HG03103 (cell line): Measurements from ENCODE around the gene HIP1R.
"Not testable (repeated sequence)": the region's sequence is repeated elsewhere in the genome, so short reads cannot be mapped to it uniquely, and the experiment has no call there.

Source experiments
- ATAC-seq: cut with Tn5 transposase; IDR thresholded peaks from one replicate; pipeline ENCODE4 v1.9.1; 2021; ENCODE audit warnings: low read depth; ENCODE audit not compliant: unreplicated experiment

Gene HIP1R

DNA sequence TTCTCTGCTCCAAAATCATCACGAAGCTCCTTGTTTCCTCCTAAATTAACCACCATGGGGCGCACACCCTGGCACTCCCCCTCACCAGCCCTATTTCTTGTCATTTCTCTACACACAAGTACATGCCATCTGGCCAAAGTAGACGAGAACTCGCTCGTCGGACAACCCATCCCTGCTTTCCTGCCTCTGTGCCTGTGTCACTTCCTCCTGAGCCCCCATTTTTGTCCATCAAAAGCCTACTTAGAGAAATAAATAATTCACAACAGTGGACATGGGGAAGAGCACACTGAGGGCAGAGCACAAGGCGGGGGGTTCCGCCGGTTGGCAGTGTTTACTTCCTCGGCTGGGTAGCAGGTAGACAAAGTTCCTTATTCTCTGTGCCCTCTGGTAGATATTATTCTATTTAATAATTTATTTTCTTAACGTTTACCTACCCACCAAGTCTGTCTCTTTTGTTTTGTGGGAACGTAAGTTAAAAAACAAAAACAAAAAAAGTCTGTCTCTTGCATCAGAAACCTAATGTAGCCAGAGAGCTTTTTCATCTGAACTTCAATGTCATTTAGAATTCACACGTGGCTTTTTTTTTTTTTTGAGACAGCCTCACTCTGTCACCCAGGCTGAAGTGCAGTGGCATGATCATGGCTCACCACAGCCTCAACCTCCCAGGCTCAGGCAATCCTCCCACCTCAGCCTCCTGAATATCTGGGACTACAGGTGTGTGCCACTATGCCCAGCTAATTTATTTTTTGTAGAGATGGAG lies 54.7 kb downstream of the HIP1R start:
- no peak for ATAC-seq

DNA sequence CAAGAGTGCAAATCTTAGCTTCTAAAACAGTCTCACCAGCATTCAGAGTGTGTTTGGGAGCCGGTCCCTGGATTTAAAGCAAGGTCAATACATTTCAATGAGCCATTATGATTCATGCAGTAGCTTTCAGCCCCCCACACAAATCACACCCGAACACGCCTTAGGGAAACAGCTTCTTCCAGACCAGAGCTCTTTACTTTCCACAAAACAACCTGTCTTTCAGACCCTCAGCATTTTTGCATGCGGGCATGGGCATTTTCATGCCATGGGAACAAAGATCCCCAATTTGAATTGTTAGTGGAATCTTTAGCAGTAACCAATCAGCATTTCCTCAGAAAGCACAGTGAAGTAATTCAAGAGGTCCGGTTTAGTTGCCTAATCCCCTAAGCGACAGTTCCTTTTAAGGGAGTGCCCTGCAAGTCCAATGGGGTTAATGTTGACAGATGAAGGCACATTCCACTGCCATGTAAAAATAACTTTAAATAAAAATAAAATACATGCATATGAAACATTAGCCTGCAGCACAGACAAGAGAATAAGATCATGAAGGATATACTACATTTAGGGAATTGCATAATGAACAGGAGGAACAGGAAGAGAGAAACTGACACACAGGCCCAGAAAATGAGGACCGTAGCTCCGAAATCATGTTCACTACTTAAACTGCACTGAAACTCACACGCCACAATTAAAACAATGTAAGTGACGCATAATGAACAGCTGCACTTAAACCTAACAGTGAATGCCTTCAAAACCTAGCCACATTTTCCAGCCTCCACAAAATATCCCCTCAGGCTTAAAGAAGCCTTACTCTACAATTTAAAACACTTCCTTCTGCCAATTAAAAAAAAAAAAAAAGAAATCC lies 56.6 kb downstream of the HIP1R start:
- ATAC-seq = no peak

GRCh38 chr12:122892724-122893123 lies 57.5 kb downstream of the HIP1R start:
- ATAC-seq = not testable (repeated sequence)

DNA sequence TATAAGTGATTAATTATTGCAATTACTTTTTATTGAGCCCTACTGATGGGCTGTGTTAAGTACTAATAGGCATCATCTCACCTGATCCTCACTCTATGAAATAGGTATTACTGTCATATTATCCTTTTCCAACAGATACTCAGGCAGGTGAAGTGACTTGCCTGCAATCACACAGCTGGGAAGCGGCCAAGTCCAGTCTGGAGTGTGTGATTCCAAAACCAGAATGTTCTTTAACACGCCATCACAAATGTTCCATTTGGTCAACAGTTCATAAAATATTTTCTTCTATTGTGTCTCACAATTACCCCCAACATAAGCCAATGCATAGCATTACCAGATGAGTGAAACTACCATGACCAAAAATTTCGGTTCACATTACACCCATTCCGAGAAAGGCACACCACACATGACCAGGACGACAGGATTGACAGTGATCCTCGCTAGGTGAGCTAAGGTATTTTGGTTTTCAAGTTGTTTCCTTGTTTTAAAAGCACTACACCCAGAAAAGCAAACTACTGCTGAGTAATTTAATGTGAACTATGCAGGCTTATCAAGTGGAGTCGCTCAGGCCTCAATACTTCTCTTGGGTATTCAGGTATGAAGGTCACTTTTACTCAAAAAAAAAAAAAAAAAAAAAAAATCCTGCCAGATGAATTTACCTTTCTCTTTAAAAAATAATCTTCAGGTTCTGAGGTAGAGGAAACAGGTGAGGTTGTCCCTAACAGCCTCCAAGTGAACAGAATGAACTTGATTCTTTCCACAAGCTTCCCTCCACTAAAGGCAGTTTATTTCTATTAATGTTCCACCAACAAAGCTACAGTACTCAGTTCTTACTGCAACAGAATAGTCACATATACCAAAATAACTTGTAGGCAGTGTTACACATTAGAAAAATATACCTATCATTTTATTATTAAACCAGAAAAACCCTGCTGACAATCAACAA lies 58.2 kb downstream of the HIP1R start:
- no peak for ATAC-seq

DNA sequence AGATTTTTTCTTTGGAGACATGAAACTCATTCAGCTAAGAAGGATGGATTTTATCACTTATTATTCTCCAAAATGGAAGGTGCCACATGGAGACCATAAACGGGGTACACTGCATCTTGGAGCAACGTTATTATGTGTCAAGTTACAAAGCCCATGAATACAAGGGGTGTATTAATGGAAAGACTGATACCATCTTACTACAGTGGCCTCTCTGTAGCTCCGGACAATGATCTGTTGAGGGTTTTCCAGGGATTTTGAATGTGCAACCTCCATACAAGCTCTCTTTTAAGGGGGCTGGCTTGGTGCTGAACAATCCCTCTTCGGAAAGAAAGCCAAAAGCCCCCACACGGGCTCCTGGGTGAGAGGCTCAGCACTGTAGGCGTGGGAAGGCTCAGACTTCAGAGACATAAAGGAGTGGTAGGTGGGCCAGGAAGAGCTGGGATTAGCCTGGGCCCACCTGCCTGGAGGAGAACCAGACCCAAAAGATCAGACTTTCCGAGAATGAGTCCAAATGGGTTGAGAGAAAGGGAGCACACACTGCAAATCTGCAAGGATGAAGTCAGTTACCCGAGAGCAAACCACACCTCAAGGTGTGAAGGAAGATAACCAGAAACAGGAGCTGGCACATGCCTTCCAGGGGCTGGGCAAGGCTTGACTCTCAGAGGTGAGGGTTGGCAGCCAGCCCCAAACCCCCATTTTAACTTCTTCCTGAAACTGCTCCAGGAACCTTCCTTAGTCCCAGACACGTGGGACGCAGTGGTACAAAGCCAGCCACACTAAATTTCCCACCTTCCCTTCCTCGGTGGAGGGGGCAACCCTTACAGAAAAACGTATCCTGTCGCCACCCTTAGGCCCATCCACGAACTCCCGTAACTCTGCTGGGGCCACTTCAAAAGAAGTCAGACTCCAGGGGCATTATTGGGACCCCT lies 59.2 kb downstream of the HIP1R start:
- no peak for ATAC-seq

- no peak for ATAC-seq
Observed at GRCh38 chr12:122895320-122895703, 60.1 kb downstream of the HIP1R start.

DNA sequence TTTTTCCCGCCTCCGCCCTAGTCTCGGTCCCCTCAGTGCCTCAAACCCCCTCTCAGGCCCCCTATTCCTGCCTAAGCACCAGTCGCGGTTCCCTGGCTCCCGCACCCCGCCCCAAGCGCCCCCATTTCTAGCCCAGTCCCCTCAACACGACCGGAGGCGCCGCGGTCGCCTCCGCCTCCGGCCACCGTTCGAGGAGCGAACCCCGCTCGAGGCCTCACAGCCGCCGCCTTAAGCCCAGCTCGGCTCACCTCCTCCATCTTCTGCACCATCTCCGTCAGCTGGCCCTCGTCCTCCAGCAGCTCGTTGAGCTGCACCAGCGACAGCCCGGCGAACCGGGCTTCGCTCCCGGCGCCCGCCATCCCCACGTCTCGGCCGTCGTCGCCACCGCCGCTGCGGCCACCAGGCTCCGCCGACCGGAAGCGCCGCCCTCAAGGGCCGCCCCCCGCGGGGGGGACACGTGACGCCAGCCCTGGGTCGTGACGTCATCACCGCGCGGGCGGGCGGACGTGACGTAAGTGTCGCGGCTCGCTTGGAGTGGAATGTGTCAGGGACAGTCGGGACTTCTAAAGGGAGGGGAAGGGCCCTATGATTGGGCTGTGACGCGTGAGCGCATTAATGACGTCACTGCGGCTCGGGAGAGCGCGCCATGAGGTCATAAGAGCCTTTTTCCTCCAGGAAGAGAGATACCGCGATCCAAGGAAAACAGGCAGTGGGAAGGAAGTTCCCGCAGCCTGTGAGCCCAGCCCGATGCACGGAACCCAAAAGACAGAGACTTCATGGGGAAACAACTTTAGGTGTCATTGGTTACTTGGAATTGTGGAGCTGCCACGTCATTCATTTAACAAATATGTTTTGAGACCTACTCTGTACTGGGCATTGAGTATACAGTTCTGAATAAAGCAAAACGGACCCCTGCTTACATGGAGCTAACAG lies 60.7 kb downstream of the HIP1R start, which contains the start of gene VPS37B:
TSS of gene VPS37B (minus strand) at position 421 of the 933 bp plus-strand sequence. CDS start at position 359, 62 bp downstream.
- ATAC-seq = no peak

DNA sequence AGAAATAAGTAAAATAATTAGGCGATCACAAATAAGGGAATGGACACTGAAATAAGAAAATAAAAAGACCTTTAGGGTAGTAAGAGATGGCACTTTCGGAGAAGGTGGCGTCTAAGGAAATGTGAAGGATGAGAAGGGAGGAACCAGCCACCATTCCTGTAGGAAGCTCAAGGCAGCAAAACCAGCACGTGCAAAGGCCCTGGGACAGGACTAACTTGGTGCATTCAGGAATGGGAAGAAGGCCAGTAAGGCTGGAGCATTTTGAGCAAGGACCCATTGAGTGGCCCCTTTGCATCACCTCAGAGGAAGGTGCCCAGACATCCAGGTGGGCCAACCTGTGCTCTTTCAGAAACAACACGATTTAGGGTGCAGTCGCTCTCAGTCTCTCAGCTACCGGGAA lies 61.4 kb downstream of the HIP1R start:
- ATAC-seq = no peak

DNA sequence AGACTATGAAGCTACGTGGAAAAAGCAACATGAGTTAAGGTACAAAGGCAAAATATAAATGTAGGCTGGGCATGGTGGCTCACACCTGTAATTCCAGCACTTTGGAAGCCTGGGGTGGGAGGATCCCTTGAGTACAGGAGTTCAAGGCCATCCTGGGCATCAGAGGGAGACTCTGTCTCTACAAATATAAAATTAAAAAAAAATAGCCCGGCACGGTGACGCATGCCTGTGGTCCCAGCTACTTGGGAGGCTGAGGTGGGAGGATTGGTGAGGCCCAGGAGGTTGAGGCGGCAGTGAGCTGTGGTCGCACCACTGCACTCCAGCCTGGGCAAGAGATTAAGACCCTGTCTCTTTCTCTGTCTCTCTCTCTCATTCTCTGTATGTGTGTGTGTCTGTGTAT lies 64.6 kb downstream of the HIP1R start:
- ATAC-seq = no peak

GRCh38 chr12:122902854-122903692 lies 67.8 kb downstream of the HIP1R start:
- ATAC-seq = no peak

DNA sequence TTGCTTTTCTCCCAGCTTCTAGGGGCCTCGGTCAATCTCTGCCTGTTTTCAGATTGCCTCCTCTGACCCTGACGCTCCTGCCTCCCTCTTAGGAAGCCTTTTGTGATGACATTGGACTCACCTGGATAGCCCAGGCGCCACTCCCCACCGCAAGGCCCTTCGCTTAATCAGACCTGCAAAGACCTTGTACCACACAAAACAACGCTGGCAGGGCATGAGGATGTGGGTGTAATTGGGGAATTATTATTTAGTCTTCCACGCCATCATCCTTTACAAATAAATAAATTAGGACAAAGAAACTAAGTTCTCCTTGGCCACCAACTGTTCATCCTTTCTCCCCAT lies 68.4 kb downstream of the HIP1R start:
- no peak for ATAC-seq

DNA sequence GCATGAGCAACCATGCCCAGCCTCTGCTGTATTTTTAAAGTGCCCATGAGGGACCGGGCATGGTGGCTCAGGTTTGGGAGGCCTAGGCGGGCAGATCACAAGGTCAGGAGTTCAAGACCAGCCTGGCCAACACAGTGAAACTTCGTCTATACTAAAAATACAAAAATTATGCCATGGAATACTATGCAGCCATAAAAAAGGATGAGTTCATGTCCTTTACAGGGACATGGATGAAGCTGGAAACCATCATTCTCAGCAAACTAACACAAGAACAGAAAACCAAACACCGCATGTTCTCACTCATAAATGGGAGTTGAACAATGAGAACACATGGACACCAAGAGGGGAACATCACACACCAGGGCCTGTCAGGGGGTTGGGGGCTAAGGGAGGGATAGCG lies 70.0 kb downstream of the HIP1R start:
- ATAC-seq = not testable (repeated sequence)

GRCh38 chr12:122908915-122909314 lies 73.7 kb downstream of the HIP1R start:
- no peak for ATAC-seq

DNA sequence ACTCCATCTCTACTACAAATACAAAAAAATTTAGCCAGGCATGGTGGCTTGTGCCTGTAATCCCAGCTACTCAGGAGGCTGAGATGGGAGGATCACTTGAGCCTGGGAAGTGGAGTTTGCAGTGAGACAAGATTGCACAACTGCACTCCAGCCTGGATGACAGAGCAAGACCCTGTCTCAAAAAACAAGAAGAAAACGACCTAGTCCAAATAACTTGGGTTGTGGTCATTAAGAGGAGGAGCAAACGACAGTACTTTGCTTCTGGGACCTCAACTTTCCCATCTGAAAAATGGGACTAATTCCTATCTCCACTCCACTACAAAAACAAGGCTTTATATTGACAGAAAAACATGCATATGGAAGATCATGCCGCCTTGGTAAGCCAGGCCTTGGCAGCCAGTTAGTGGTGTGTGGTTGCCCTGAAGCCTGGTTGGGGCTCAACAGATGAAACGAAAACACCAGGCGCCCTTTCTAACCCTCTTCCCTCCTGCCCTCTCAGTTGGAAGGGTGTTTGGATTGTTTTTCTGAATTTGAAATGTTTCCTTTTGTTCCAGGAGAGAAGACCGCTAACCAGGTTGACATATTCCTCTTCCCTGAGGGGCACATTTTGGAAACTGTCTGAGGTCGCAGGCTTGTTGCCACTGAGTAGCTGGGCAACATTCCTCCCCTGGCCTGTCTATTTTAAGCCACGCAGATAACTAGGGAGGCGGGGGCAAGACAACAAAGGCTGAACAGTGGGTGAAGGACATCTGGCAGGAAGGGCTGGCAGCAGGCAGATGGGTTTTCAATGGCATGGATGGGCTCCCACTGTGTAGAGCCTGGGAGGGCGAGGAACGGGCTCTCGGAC lies 74.4 kb downstream of the HIP1R start:
- no peak for ATAC-seq
